ENCODE data around the gene FAM168B. TPM values are rescaled to one million over a fixed set of nuclear protein-coding genes. Genes with fewer than 3 reads are reported as not detected.
"Not testable (repeated sequence)": the region's sequence is repeated elsewhere in the genome, so short reads cannot be mapped to it uniquely, and the experiment has no call there.

Gene FAM168B
- total and polyA plus RNA-seq, 3 experiments from 2014 or later, result 40.4 to 97.6 (median 93.1) TPM

- peaks cover 44% of the 10 kb centered on the region for H3K36me3 ChIP-seq (ENCODE audit: insufficient read depth, low read length)
- POLR2A ChIA-PET, result no interaction called here
- H3K27ac Mint-ChIP-seq, result peak overlapping the region in 2 of 8 donors; percentile 30 to 65
These were observed 32.0 kb upstream of the FAM168B start for GRCh38 chr2:131125195-131125757.

DNA sequence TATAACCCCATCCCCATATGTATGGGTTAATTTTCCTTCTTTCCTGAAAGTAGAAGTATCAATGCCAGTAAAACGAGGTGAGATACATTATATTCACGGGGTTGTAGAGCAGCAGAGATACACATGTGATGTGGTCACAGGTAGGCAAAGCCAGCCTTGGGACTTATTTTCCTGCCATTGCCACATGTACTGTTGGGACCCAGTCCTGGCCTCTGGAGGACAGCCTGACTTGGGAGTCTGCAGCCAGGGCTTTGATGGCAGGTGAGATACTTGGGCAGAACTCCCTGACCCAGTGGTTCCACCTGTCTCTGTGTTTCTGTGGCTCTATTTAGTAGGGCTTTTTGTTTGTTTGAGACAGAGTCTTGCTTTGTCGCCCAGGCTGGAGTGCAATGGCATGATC, 29.9 kb upstream of the FAM168B start:
- Mint-ChIP-seq H3K27ac (peak overlapping the region in 1 of 8 donors; percentile 39), H3K36me3 (peaks cover 3 to 73% (median 29%) of the 10 kb centered on the region in 3 donors), H3K9me3 (no peaks in the 10 kb centered on the region), H3K4me1 (peaks cover 22 to 32% (median 28%) of the 10 kb centered on the region in 3 donors), H3K4me3 (no peak overlapping the region), H3K27me3 (no peaks in the 10 kb centered on the region)
- Histone ChIP-seq H3K4me1 (ENCODE audit: insufficient read depth, low read length) (no peaks in the 10 kb centered on the region), H3K9me3 (ENCODE audit: low read length) (no peaks in the 10 kb centered on the region), H3K4me3 (ENCODE audit: low read length) (no peak overlapping the region), H3K27ac (ENCODE audit: low read depth, low read length) (no peak overlapping the region), H3K27me3 (ENCODE audit: insufficient read depth, low read length, poor library complexity, severe bottlenecking) (no peaks in the 10 kb centered on the region), H3K36me3 (ENCODE audit: insufficient read depth, low read length) (peaks cover 35% of the 10 kb centered on the region)
- DNase-seq, result no peak
- ChIA-PET CTCF (interaction anchor here (1.2 kb wide), 1 partner anchor 15 kb away, joined by 3 read pairs; no protein-coding TSS in a partner anchor), POLR2A (no interaction called here)

More at GRCh38 chr2:131125195-131125757, 32.0 kb upstream of the FAM168B start:
- H3K27me3 Mint-ChIP-seq, result no peaks in the 10 kb centered on the region
- no peaks in the 10 kb centered on the region for H3K27me3 ChIP-seq (ENCODE audit: insufficient read depth, low read length, poor library complexity, severe bottlenecking)
- no peak overlapping the region for H3K4me3 ChIP-seq (ENCODE audit: low read length)
- H3K4me1 Mint-ChIP-seq, result peaks cover 16 to 22% (median 17%) of the 10 kb centered on the region in 3 donors
- CTCF ChIA-PET, result no interaction called here
- H3K4me3 Mint-ChIP-seq, result no peak overlapping the region
- H3K9me3 ChIP-seq (ENCODE audit: low read length), result no peaks in the 10 kb centered on the region
- H3K27ac ChIP-seq (ENCODE audit: low read depth, low read length), result no peak overlapping the region
- peaks cover 19 to 84% (median 42%) of the 10 kb centered on the region in 3 donors for H3K36me3 Mint-ChIP-seq
- no peaks in the 10 kb centered on the region for H3K9me3 Mint-ChIP-seq
- no peaks in the 10 kb centered on the region for H3K4me1 ChIP-seq (ENCODE audit: insufficient read depth, low read length)
- DNase-seq, result no peak

- Histone ChIP-seq H3K27me3 (ENCODE audit: insufficient read depth, low read length, poor library complexity, severe bottlenecking) (no peaks in the 10 kb centered on the region), H3K4me3 (ENCODE audit: low read length) (no peak overlapping the region), H3K9me3 (ENCODE audit: low read length) (no peaks in the 10 kb centered on the region), H3K36me3 (ENCODE audit: insufficient read depth, low read length) (peaks cover 29% of the 10 kb centered on the region), H3K4me1 (ENCODE audit: insufficient read depth, low read length) (no peaks in the 10 kb centered on the region), H3K27ac (ENCODE audit: low read depth, low read length) (no peak overlapping the region)
- no peaks in the 10 kb centered on the region for H3K9me3 Mint-ChIP-seq
- H3K27me3 Mint-ChIP-seq, result no peaks in the 10 kb centered on the region
- peak overlapping the region in 1 of 8 donors; percentile 17 for H3K27ac Mint-ChIP-seq
- DNase-seq, result no peak
- H3K4me3 Mint-ChIP-seq, result no peak overlapping the region
- ChIA-PET CTCF (interaction anchor here (1.2 kb wide), 1 partner anchor 14 kb away, joined by 3 read pairs; no protein-coding TSS in a partner anchor), POLR2A (no interaction called here)
- peaks cover 27 to 39% (median 35%) of the 10 kb centered on the region in 3 donors for H3K4me1 Mint-ChIP-seq
- H3K36me3 Mint-ChIP-seq, result peaks cover 3 to 72% (median 25%) of the 10 kb centered on the region in 3 donors
These were observed 29.2 kb upstream of the FAM168B start for GRCh38 chr2:131122496-131122895.

- no peaks in the 10 kb centered on the region for H3K9me3 Mint-ChIP-seq
- H3K27ac Mint-ChIP-seq, result no peak overlapping the region
- Histone ChIP-seq H3K4me1 (ENCODE audit: insufficient read depth, low read length) (no peaks in the 10 kb centered on the region), H3K9me3 (ENCODE audit: low read length) (no peaks in the 10 kb centered on the region), H3K36me3 (ENCODE audit: insufficient read depth, low read length) (peaks cover 20% of the 10 kb centered on the region), H3K4me3 (ENCODE audit: low read length) (no peak overlapping the region), H3K27me3 (ENCODE audit: insufficient read depth, low read length, poor library complexity, severe bottlenecking) (no peaks in the 10 kb centered on the region), H3K27ac (ENCODE audit: low read depth, low read length) (no peak overlapping the region)
- H3K4me3 Mint-ChIP-seq, result no peak overlapping the region
- peaks cover 3 to 65% (median 22%) of the 10 kb centered on the region in 3 donors for H3K36me3 Mint-ChIP-seq
- no peak for DNase-seq
- H3K27me3 Mint-ChIP-seq, result no peaks in the 10 kb centered on the region
- H3K4me1 Mint-ChIP-seq, result peaks cover 29 to 43% (median 42%) of the 10 kb centered on the region in 3 donors
- POLR2A ChIA-PET, result no interaction called here
- CTCF ChIA-PET, result no interaction called here
These were observed 28.2 kb upstream of the FAM168B start for GRCh38 chr2:131121464-131121863.

- ChIA-PET POLR2A (no interaction called here), CTCF (no interaction called here)
- no peak overlapping the region for H3K4me3 ChIP-seq (ENCODE audit: low read length)
- H3K4me1 ChIP-seq (ENCODE audit: insufficient read depth, low read length), result no peaks in the 10 kb centered on the region
- DNase-seq, result no peak
- Mint-ChIP-seq H3K4me1 (peaks cover 33 to 48% (median 48%) of the 10 kb centered on the region in 3 donors), H3K27ac (peak overlapping the region in 4 of 8 donors; percentile 49 to 88 (median 74)), H3K27me3 (no peaks in the 10 kb centered on the region), H3K36me3 (peaks cover 7 to 65% (median 24%) of the 10 kb centered on the region in 3 donors), H3K4me3 (no peak overlapping the region), H3K9me3 (no peaks in the 10 kb centered on the region)
- H3K27ac ChIP-seq (ENCODE audit: low read depth, low read length), result no peak overlapping the region
- H3K9me3 ChIP-seq (ENCODE audit: low read length), result no peaks in the 10 kb centered on the region
- H3K36me3 ChIP-seq (ENCODE audit: insufficient read depth, low read length), result peaks cover 14% of the 10 kb centered on the region
- no peaks in the 10 kb centered on the region for H3K27me3 ChIP-seq (ENCODE audit: insufficient read depth, low read length, poor library complexity, severe bottlenecking)
These were observed 27.6 kb upstream of the FAM168B start for GRCh38 chr2:131120815-131121317.

DNA sequence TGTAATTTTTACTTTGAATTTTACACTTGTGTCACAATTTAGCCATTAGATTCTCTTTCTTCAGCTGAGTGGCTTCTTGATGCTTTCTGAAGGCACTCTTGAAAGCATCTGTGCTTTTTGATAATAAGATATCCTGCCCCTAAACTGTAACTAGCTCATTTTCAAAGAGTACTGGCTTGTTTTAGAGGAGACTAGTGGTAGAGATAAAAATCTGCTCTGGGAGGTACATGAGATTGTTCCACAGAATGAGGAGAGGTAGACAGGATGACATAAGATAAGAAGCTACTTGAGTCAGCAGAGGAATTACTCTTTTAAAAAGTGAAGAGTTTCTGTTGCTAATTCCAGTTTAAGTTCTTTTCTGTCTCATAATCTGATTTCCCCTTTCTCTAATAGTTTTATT, 22.5 kb upstream of the FAM168B start:
- peak overlapping the region in 1 of 8 donors; percentile 50 for H3K27ac Mint-ChIP-seq
- H3K27me3 Mint-ChIP-seq, result no peaks in the 10 kb centered on the region
- peaks cover 6 to 53% (median 17%) of the 10 kb centered on the region in 3 donors for H3K36me3 Mint-ChIP-seq
- Histone ChIP-seq H3K27me3 (ENCODE audit: insufficient read depth, low read length, poor library complexity, severe bottlenecking) (no peaks in the 10 kb centered on the region), H3K4me1 (ENCODE audit: insufficient read depth, low read length) (peaks cover 12% of the 10 kb centered on the region), H3K9me3 (ENCODE audit: low read length) (no peaks in the 10 kb centered on the region), H3K36me3 (ENCODE audit: insufficient read depth, low read length) (no peaks in the 10 kb centered on the region), H3K4me3 (ENCODE audit: low read length) (no peak overlapping the region), H3K27ac (ENCODE audit: low read depth, low read length) (no peak overlapping the region)
- no peak for DNase-seq
- H3K4me1 Mint-ChIP-seq, result peaks cover 62 to 85% (median 77%) of the 10 kb centered on the region in 3 donors
- CTCF ChIA-PET, result no interaction called here
- POLR2A ChIA-PET, result no interaction called here
- H3K9me3 Mint-ChIP-seq, result no peaks in the 10 kb centered on the region
- H3K4me3 Mint-ChIP-seq, result no peak overlapping the region

GRCh38 chr2:131114950-131115349, 21.7 kb upstream of the FAM168B start:
- Mint-ChIP-seq H3K36me3 (peaks cover 6 to 57% (median 22%) of the 10 kb centered on the region in 3 donors), H3K27ac (peak overlapping the region in 4 of 8 donors; percentile 1 to 64 (median 19)), H3K4me1 (peaks cover 66 to 88% (median 81%) of the 10 kb centered on the region in 3 donors)
- H3K27ac ChIP-seq (ENCODE audit: low read depth, low read length); H3K36me3 ChIP-seq (ENCODE audit: insufficient read depth, low read length); H3K27me3 Mint-ChIP-seq; H3K4me3 ChIP-seq (ENCODE audit: low read length); H3K9me3 ChIP-seq (ENCODE audit: low read length); CTCF ChIA-PET; H3K4me3 Mint-ChIP-seq; H3K27me3 ChIP-seq (ENCODE audit: insufficient read depth, low read length, poor library complexity, severe bottlenecking); DNase-seq; POLR2A ChIA-PET; H3K9me3 Mint-ChIP-seq: not testable (repeated sequence)
- H3K4me1 ChIP-seq (ENCODE audit: insufficient read depth, low read length), result peaks cover 20% of the 10 kb centered on the region

GRCh38 chr2:131113566-131114227, 20.4 kb upstream of the FAM168B start:
- no peak for DNase-seq
- peak overlapping the region in 1 of 7 donors; percentile 37 for H3K4me3 Mint-ChIP-seq
- CTCF ChIA-PET, result no interaction called here
- peaks cover 20% of the 10 kb centered on the region for H3K4me1 ChIP-seq (ENCODE audit: insufficient read depth, low read length)
- H3K4me3 ChIP-seq (ENCODE audit: low read length), result no peak overlapping the region
- no peaks in the 10 kb centered on the region for H3K27me3 ChIP-seq (ENCODE audit: insufficient read depth, low read length, poor library complexity, severe bottlenecking)
- H3K27ac Mint-ChIP-seq, result peak overlapping the region in 3 of 8 donors; percentile 36 to 85 (median 63)
- no peak overlapping the region for H3K27ac ChIP-seq (ENCODE audit: low read depth, low read length)
- H3K9me3 ChIP-seq (ENCODE audit: low read length), result no peaks in the 10 kb centered on the region
- H3K36me3 Mint-ChIP-seq, result peaks cover 6 to 56% (median 25%) of the 10 kb centered on the region in 3 donors
- POLR2A ChIA-PET, result no interaction called here
- H3K9me3 Mint-ChIP-seq, result no peaks in the 10 kb centered on the region
- H3K4me1 Mint-ChIP-seq, result peaks cover 66 to 86% (median 84%) of the 10 kb centered on the region in 3 donors
- no peaks in the 10 kb centered on the region for H3K27me3 Mint-ChIP-seq
- H3K36me3 ChIP-seq (ENCODE audit: insufficient read depth, low read length), result no peaks in the 10 kb centered on the region

All from CD8-positive, alpha-beta memory T cell (primary cell).